K562 (cell line): ENCODE data around the gene ENO2. TPM values are rescaled to one million over a fixed set of nuclear protein-coding genes. Genes with fewer than 3 reads are reported as not detected.
"Not testable (repeated sequence)": the region's sequence is repeated elsewhere in the genome, so short reads cannot be mapped to it uniquely, and the experiment has no call there.

Experiments used
- ATAC-seq: fragments of 200-7000 bp; cut with Tn5 transposase; 3 replicates; pipeline ENCODE4 v1.9.1; 2020; ENCODE audit warnings: moderate library complexity
- BruUV-seq: library from RNA; stranded (reverse); fragments of 400-500 nt; replicated peaks from 2 replicates; lab custom pipeline; 2021; lab: Mats Ljungman, UMichigan
- CTCF ChIA-PET: fragments of 300-600 bp; formaldehyde crosslinking; extraction: SDS; loops from one replicate; lab custom pipeline; 2021; ENCODE audit warnings: low intra/inter-chr PET ratio; lab: Yijun Ruan, JAX
- POLR2A ChIA-PET: fragments of 300-600, 350-650 bp; sonication (Branson Sonifier 250); formaldehyde crosslinking; extraction: SDS; loops from one replicate; lab custom pipeline; 2021; ENCODE audit warnings: antibody characterized with exemption, inconsistent platforms; lab: Yijun Ruan, JAX
- DNase-seq, 4 experiments: peaks; one replicate each; pipeline versions ENCODE4 v3.0.0 to v3.0.0-alpha.2; 2011 to 2018; ENCODE audit warnings: low spot score in 3 of 4, mixed read lengths in 3 of 4; ENCODE audit errors: extremely low read depth in 1 of 4
- FAIRE-seq: peaks from 2 replicates; lab custom pipeline; 2011; peaks lifted over from hg19 to GRCh38; lab: Jason Lieb, UNC
- H2AFZ ChIP-seq: 2 replicates; pipeline ENCODE4 v1.6.0; 2011; ENCODE audit warnings: low read depth, low read length, control low read depth, inconsistent platforms
- H3K27ac ChIP-seq: fragments of 200-600 bp; 3 replicates; pipeline ENCODE4 v1.8.0; 2011; ENCODE audit warnings: low read depth, mild to moderate bottlenecking, control low read depth, inconsistent platforms, low read length, moderate library complexity, mixed read lengths; ENCODE audit errors: extremely low read depth
- H3K27me3 ChIP-seq, 2 experiments: fragments of 300-600 bp in 1 of 2; 2 replicates in 1 of 2; 3 replicates in 1 of 2; pipeline versions ENCODE4 v1.6.0 to v1.8.0; 2011; ENCODE audit warnings: inconsistent platforms in 2 of 2, low read length in 2 of 2, mild to moderate bottlenecking in 1 of 2, mixed read lengths in 1 of 2, moderate library complexity in 1 of 2; ENCODE audit not compliant: control insufficient read depth in 2 of 2, insufficient read depth in 2 of 2
- H3K36me3 ChIP-seq: fragments of 300-600 bp; 3 replicates; pipeline ENCODE4 v1.8.0; 2011; ENCODE audit warnings: mild to moderate bottlenecking, low read length, inconsistent platforms; ENCODE audit not compliant: control insufficient read depth, insufficient read depth
- H3K4me1 ChIP-seq, 2 experiments: fragments of 200-600 bp in 1 of 2; replicated peaks in 1 of 2; 2 replicates in 1 of 2; 3 replicates in 1 of 2; pipeline versions ENCODE4 v1.5.1 to v1.8.0; 2011; ENCODE audit warnings: inconsistent platforms in 2 of 2, low read length in 2 of 2, mild to moderate bottlenecking in 1 of 2, mixed read lengths in 1 of 2, moderate library complexity in 1 of 2; ENCODE audit not compliant: control insufficient read depth in 2 of 2, insufficient read depth in 2 of 2
- H3K4me2 ChIP-seq: 2 replicates; pipeline ENCODE4 v1.6.1; 2011; ENCODE audit warnings: low read length, control low read depth, inconsistent platforms, mixed read lengths; ENCODE audit not compliant: insufficient read depth
- H3K4me3 ChIP-seq: fragments of 200-600 bp; sonication (generic), shearing (Covaris generic); 2 replicates; pipeline ENCODE4 v1.5.1; 2016; ENCODE audit warnings: control low read depth, inconsistent platforms
- H3K79me2 ChIP-seq: fragments of 200-600 bp; 3 replicates; pipeline ENCODE4 v1.8.0; 2011; ENCODE audit warnings: low read length, inconsistent platforms; ENCODE audit not compliant: control insufficient read depth, insufficient read depth
- H3K9ac ChIP-seq, 2 experiments: 2 replicates each; pipeline versions ENCODE4 v1.6.0 to v1.6.1; 2011; ENCODE audit warnings: low read depth in 2 of 2, low read length in 2 of 2, control low read depth in 1 of 2, inconsistent platforms in 1 of 2, mild to moderate bottlenecking in 1 of 2, mixed read lengths in 1 of 2; ENCODE audit not compliant: insufficient read depth in 1 of 2
- H3K9me1 ChIP-seq: one replicate; pipeline ENCODE4 v1.6.0; 2011; ENCODE audit warnings: inconsistent platforms, mild to moderate bottlenecking, low read length, moderate library complexity; ENCODE audit not compliant: control insufficient read depth, insufficient read depth
- H3K9me3 ChIP-seq: replicated peaks from 2 replicates; pipeline ENCODE4 v1.5.1; 2011; ENCODE audit warnings: low read depth, low read length, inconsistent platforms; ENCODE audit not compliant: control insufficient read depth, insufficient read depth
- H4K20me1 ChIP-seq: replicated peaks from 2 replicates; pipeline ENCODE4 v1.6.1; 2011; ENCODE audit warnings: low read length, inconsistent platforms, mixed read lengths; ENCODE audit not compliant: control insufficient read depth, insufficient read depth
- CTBP1 ChIP-seq: fragments of 450-650 bp; IDR thresholded peaks from 2 replicates; pipeline ENCODE4 v1.6.1; 2016; ENCODE audit warnings: borderline replicate concordance
- DMBX1 ChIP-seq: fragments of 250-450 bp; sonication (Bioruptor Pico); IDR thresholded peaks from 2 replicates; pipeline ENCODE4 v1.8.0; 2022; ENCODE audit warnings: inconsistent platforms, mild to moderate bottlenecking, moderate library complexity, borderline replicate concordance
- EP400 ChIP-seq: fragments of 450-650 bp; IDR thresholded peaks from 2 replicates; pipeline ENCODE4 v1.6.1; 2017; ENCODE audit warnings: antibody characterized with exemption, mild to moderate bottlenecking, moderate library complexity
- MNT ChIP-seq, 2 experiments: fragments of 450-650 bp; conservative IDR thresholded peaks; 2 replicates each; pipeline ENCODE4 v1.6.1; 2017; ENCODE audit warnings: mild to moderate bottlenecking in 2 of 2, moderate library complexity in 2 of 2
- NCOR1 ChIP-seq: fragments of 450-650 bp; IDR thresholded peaks from 2 replicates; pipeline ENCODE4 v1.6.1; 2016; ENCODE audit warnings: mild to moderate bottlenecking, moderate library complexity
- SMAD4 ChIP-seq: fragments of 250-450 bp; sonication (Bioruptor Pico); conservative IDR thresholded peaks from 2 replicates; pipeline ENCODE4 v1.8.0; 2021; ENCODE audit warnings: inconsistent platforms, mild to moderate bottlenecking, moderate library complexity
- ZNF592 ChIP-seq: fragments of 450-650 bp; IDR thresholded peaks from 2 replicates; pipeline ENCODE4 v1.6.1; 2017; ENCODE audit warnings: antibody characterized with exemption, mild to moderate bottlenecking
- WGBS: fragments of 100-300 bp; shearing (Covaris generic); methylation state at CpG from one replicate; pipeline ENCODE4 v1.1.6; 2016; ENCODE audit warnings: low coverage, mixed read lengths; ENCODE audit not compliant: insufficient coverage; ENCODE audit errors: missing lambda C conversion rate; 5-methylcytosine and 5-hydroxymethylcytosine counted together
- in situ Hi-C: fragments of 300-500 bp; cut with MboI; formaldehyde crosslinking; loops from 4 replicates; pipeline ENCODE4 v1.15.0; 2018; ENCODE audit warnings: inconsistent platforms, mixed read lengths
- intact Hi-C: fragments of 100-400 bp; cut with micrococcal nuclease; formaldehyde crosslinking; loops from 2 replicates; pipeline ENCODE4 v1.14.2; 2022
- polyA plus RNA-seq, 8 experiments: library from polyadenylated mRNA; depleted of rRNA in 4 of 8; stranded (reverse) in 5 of 8; unstranded in 3 of 8; fragments of >200 nt; fragmentation: Nextera tagmentation in 2 of 8; fragmentation: Illumina TruSeq in 1 of 8; extraction: Ambion mirVana in 2 of 8; extraction: Trizol in 1 of 8; gene quantifications; 2 replicates each; pipeline versions ENCODE4 v1.2.1 to v1.2.3, GENCODE V29; 2011 to 2014; ENCODE audit warnings: inconsistent platforms in 1 of 8, missing spikeins in 1 of 8
- total RNA-seq, 7 experiments: library from RNA; depleted of rRNA in 6 of 7; stranded (reverse); fragments of >200 nt in 6 of 7; fragmentation: Illumina TruSeq in 2 of 7; extraction: Trizol in 2 of 7; gene quantifications; 2 replicates each; pipeline versions ENCODE4 v1.2.1 to v1.2.3, GENCODE V29; 2011 to 2021; ENCODE audit warnings: low replicate concordance in 1 of 7

The ENO2 gene
- total and polyA plus RNA-seq, 9 of the 15 experiments (the other 6 are each of a cell fraction or from before 2014, with no cell fraction given), result 10.9 to 43.3 (median 21.0) TPM

- Histone ChIP-seq H3K36me3 (peaks cover 14% of the 10 kb centered on the region; the same call in 1 of the 3 replicates), H3K4me1 (peaks cover 8 to 15% of the 10 kb centered on the region in 2 experiments; a peak in 4 of 5 replicates)
- CTCF ChIA-PET, H3K27me3 ChIP-seq, H3K4me3 ChIP-seq, ATAC-seq, H4K20me1 ChIP-seq, H3K4me2 ChIP-seq, H2AFZ ChIP-seq, H3K27ac ChIP-seq, H3K9ac ChIP-seq, H3K9me3 ChIP-seq, in situ Hi-C loops, intact Hi-C loops, BruUV-seq, H3K9me1 ChIP-seq, DNase-seq, H3K79me2 ChIP-seq, FAIRE-seq: not testable (repeated sequence)
- WGBS, result 46% methylated on average over 5 of the region's 15 CpGs
- POLR2A ChIA-PET, result interaction anchor here (0.6 to 1.7 kb wide), 5 partner anchors 13 to 35 kb away, joined by 3 to 6 read pairs (median 4); partner anchors contain the start of genes SPSB2 and USP5
- TF ChIP-seq CTBP1 (peak; percentile 53), EP400 (peak; percentile 24; the same call in 1 of the 2 replicates), ZNF592 (peak; percentile 83), MNT (conservative IDR thresholded peaks at IDR 0.05) (peak in 1 of 2 experiments; percentile 55; a peak in 3 of 4 replicates), NCOR1 (0 out of 2 replicates have a peak, but pooled peaks have one; percentile 5), DMBX1 (CRISPR knock-in tag) (peak; percentile 54; the same call in 1 of the 2 replicates), SMAD4 (CRISPR knock-in tag) (0 out of 2 replicates have a peak, but pooled peaks have one; percentile 20)
Measured at GRCh38 chr12:6886206-6886999, 28.0 kb upstream of the ENO2 start.
